CD4-positive, alpha-beta T cell treated with Interleukin-6 for 4 hours (primary cell): ENCODE data around the gene MUC6.

Experiments used
- DNase-seq: peaks from one replicate; pipeline ENCODE4 v3.0.0-alpha.2; 2020; ENCODE audit warnings: mixed read lengths

MUC6 gene

DNA sequence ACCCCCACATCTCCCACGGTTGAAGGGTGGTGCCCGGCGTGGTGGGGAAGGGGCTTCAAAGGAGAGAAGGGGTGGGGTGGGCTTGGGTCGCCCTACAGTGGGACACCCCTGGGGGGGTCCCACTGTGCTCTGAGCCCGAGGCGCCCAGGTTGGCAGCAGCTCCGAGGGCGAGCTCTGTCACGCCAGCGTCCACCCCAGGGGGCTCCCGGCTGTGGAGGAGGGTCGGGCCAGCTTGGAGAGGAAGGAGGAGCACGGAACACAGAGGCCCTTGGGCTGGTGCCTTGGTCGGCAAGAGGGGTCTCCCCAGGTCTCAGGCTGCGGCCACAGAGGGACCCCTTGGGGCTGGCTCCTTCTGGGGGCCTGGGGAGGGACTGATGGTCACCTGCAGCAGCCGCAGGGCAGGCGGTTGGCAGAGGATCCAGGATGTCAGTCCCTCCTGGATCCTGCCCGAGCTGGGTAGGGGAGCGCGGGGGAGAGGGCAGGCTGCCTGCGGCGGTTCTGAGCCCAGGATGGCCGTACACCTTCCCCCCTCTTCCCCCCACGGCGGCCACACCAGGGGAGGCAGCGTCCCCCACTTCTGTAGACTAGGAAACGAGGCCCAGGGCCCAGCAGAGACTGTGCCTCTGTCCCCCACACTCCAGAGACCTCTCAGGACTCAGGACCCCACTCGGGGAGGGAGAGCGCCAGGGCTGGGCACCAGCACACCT is 788 bp downstream of the MUC6 start:
- DNase-seq: no peak

- DNase-seq: no peak
These were observed 1.8 kb downstream of the MUC6 start for GRCh38 chr11:1034456-1035295.

DNA sequence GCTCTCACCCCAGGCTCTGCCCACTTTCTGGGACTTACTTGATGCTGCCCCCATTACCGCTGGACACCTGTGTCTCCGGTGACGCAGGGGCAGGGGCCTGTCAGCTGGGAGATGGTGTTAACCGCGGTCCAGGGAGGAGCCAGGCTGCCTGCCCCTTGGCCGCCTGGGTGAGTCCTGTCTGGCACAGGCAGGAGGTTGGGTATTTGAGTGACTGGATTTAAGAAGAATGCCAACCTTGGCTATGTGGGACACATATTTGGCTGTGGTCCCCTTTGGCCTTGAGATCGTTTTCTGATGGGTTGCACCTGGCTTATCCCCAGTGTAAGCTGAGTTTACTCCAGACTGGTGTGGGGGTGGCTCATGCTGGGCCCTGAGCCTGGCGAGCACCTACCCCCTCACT is 2.5 kb downstream of the MUC6 start:
- no peak for DNase-seq

GRCh38 chr11:1033016-1033798 is 3.3 kb downstream of the MUC6 start:
- no peak for DNase-seq

GRCh38 chr11:1032310-1032891 is 4.1 kb downstream of the MUC6 start:
- DNase-seq: no peak

- DNase-seq: no peak
These were observed 5.2 kb downstream of the MUC6 start for GRCh38 chr11:1031121-1031899.

DNA sequence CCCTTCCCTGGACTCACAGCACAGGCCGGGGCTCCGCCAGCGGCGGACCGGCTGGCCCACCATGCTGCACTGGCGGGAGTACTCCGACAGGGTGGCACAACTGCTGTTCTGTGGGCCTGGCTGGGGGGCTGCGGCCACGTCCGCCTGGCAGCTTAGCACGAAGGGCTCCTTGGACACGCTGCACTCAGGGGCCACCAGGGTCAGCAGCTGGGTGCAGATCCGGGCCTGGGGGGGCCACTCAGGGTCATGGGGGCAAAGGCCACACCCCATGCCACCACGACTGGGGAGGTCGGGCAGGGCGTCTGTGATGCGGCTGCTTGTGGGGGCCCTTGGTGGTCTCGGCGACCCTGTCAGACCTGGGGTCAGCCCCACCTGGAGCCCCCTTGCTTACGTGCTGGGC is 6.0 kb downstream of the MUC6 start:
- no peak for DNase-seq

DNA sequence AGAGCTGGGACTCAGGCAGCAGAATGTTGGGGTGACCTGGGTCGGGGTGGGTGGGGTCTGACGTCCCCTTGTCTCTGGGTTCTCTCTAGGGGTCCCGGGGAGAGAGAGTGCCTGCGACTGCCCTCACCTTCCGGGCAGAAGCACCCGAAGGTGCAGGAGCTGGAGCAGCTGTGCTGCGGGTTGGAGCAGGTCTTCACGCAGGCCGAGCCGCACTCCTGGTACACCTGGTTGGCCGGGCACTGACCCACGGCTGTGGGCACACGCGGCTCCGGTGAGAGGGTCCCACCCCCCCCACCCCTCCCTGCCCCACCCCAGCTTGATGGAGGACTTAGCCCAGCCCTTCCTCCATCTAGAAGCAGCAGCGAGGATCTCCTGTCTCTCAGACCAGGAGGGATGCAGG is 6.4 kb downstream of the MUC6 start:
- DNase-seq: no peak

DNA sequence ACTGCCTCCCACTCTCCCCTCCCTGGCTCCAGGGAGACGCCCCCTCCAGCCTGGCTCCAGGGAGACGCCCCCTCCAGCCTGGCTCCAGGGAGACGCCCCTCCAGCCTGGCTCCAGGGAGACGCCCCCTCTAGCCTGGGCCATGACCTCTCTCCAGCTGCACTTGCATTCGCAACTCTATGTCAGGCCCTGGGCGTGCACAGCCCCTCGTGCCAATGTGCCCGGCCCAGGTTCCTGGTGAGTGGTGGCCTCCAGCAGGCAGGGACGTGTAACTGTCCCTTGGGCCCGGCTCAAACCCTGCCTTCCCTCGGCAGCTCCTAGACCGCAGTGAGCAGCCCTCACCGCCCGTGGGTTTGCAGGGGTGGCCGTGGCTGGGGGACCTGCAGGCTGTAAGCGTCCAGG is 6.9 kb downstream of the MUC6 start:
- no peak for DNase-seq

- DNase-seq: no peak
These were observed 7.5 kb downstream of the MUC6 start for GRCh38 chr11:1029051-1029450.

DNA sequence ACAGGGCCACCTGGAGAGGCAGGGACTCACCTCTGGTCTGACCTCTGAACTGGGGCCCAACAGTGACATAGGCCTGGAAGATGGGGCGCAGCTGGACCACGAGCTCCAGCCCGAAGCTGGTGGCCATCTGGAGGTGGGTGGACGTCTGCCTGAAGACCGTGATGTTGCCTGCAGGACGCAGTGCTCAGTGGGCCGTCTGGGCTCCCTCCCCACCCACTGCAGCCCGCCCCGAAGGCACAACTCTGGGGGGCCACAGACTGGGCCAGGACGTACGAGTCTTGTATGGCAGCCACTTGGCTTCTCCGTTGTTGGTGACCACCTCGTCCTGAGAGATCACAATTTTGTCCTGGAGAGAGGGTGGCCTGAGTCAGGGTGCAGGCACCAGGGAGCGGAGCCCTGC is 7.9 kb downstream of the MUC6 start:
- no peak for DNase-seq

DNA sequence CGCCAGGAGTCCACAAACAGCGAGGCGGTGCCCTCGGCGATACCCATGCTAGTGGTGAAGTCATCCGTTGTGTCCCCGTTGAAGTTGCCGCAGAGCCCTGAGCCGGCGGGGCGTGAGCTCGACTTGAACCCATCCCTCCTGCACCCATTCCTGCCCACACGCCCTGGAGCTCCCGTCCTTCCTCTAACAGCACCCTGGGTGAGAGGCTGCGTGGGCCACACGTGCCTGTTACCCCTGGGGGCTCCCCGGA is 8.3 kb downstream of the MUC6 start:
- DNase-seq: no peak

GRCh38 chr11:1027483-1028290 is 8.8 kb downstream of the MUC6 start:
- no peak for DNase-seq

- DNase-seq: no peak
These were observed 9.7 kb downstream of the MUC6 start for GRCh38 chr11:1026641-1027482.

GRCh38 chr11:1026163-1026450 is 10.4 kb downstream of the MUC6 start:
- no peak for DNase-seq

DNA sequence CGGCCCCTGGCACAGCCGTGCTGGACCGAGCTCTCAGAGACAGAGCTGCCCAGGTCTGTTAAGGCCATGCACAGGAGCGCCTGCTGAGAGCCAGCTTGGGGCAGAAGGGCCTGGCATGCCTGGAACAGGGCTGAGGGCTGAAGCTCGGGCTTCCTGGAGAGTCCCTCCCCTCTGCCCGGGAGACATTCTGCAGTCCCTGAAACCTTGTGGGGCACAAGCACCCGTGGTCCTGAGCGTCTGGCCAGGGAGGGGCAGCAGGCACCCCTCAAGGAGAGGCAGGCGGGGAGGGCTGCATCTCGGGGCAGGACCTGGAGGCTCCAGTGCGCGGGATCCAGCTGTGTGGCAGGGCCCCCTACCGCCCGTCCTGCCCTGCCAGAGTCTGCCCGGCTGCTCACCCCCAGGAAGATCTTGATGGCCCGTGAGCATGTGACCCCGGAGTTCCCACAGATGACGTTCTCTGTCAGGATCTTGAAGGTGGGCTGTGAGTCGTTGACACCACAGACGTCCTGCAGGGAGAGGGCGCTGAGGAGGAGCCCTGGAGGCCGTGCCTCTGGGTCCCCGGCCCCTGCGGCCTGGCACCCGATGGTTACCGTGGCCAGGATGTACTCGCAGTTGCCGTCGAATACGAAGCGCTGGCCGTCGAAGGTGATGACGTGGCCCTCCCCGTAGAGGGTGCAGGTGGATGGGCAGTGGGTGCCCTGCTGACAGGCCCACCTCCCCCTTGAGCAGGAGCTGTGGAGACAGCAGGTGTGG is 10.9 kb downstream of the MUC6 start:
- no peak for DNase-seq

GRCh38 chr11:1024597-1025409 is 11.7 kb downstream of the MUC6 start:
- no peak for DNase-seq

GRCh38 chr11:1023811-1024596 is 12.5 kb downstream of the MUC6 start:
- no peak for DNase-seq
